HG03460 (cell line): ENCODE data around the gene TSPAN12.
"Not testable (repeated sequence)": the region's sequence is repeated elsewhere in the genome, so short reads cannot be mapped to it uniquely, and the experiment has no call there.

Experiments
- ATAC-seq: cut with Tn5 transposase; IDR thresholded peaks from one replicate; pipeline ENCODE4 v1.9.1; 2021; ENCODE audit not compliant: unreplicated experiment

TSPAN12 gene

GRCh38 chr7:120857588-120858573, at the start of gene TSPAN12:
Gene TSPAN12 (minus strand): TSS chr7:120858144. CDS start chr7:120856763, 1,381 bp downstream.
- peak; percentile 74 for ATAC-seq

- no peak for ATAC-seq
Observed at GRCh38 chr7:120898715-120899499, 41.0 kb upstream of the TSPAN12 start.

- not testable (repeated sequence) for ATAC-seq
Observed at GRCh38 chr7:120895253-120895652, 37.3 kb upstream of the TSPAN12 start.

GRCh38 chr7:120885602-120886001, 27.7 kb upstream of the TSPAN12 start:
- not testable (repeated sequence) for ATAC-seq

- ATAC-seq, result no peak
Observed at GRCh38 chr7:120877701-120878100, 19.8 kb upstream of the TSPAN12 start.

- no peak for ATAC-seq
Observed at GRCh38 chr7:120876922-120877321, 19.0 kb upstream of the TSPAN12 start.

- ATAC-seq, result no peak
Observed at GRCh38 chr7:120874722-120875121, 16.8 kb upstream of the TSPAN12 start.

- ATAC-seq, result no peak
Observed at GRCh38 chr7:120874016-120874415, 16.1 kb upstream of the TSPAN12 start.

GRCh38 chr7:120873401-120873800, 15.5 kb upstream of the TSPAN12 start:
- ATAC-seq, result no peak

GRCh38 chr7:120869700-120870099, 11.8 kb upstream of the TSPAN12 start:
- peak; percentile 51 for ATAC-seq

GRCh38 chr7:120867932-120868331, 10.0 kb upstream of the TSPAN12 start:
- ATAC-seq, result no peak

GRCh38 chr7:120865191-120865981, 7.4 kb upstream of the TSPAN12 start:
- ATAC-seq, result no peak

- no peak for ATAC-seq
Observed at GRCh38 chr7:120864141-120864900, 6.4 kb upstream of the TSPAN12 start.

GRCh38 chr7:120862987-120863590, 5.1 kb upstream of the TSPAN12 start:
- ATAC-seq, result no peak

- no peak for ATAC-seq
Observed at GRCh38 chr7:120860156-120860555, 2.2 kb upstream of the TSPAN12 start.

GRCh38 chr7:120859459-120859858, 1.5 kb upstream of the TSPAN12 start:
- no peak for ATAC-seq

GRCh38 chr7:120856621-120857352, 1.2 kb downstream of the TSPAN12 start:
- peak; percentile 78 for ATAC-seq

GRCh38 chr7:120856198-120856597, 1.7 kb downstream of the TSPAN12 start:
- ATAC-seq, result no peak

GRCh38 chr7:120852700-120853099, 5.2 kb downstream of the TSPAN12 start:
- no peak for ATAC-seq
